Adipose tissue (tissue), 3 donors: ENCODE measurements around the gene ZSWIM4. TPM values are rescaled to one million over a fixed set of nuclear protein-coding genes. Genes with fewer than 3 reads are reported as not detected.

Experiments used
- H3K27ac ChIP-seq: one replicate; pipeline ENCODE4 v1.5.1; 2013; ENCODE audit warnings: low read depth, low read length
- WGBS, 3 donors: extraction: QIAGEN DNeasy Blood & Tissue Kit; methylation state at CpG; one replicate each; pipeline ENCODE4 v1.1.7; 2013; 5-methylcytosine and 5-hydroxymethylcytosine counted together
- polyA plus RNA-seq, 3 donors: library from polyadenylated mRNA; stranded (reverse); fragments of 200-250 nt; gene quantifications; one replicate each; pipeline ENCODE4 v1.2.3, GENCODE V29; 2013
- donor health status: healthy with polysubstance abuse.
- donor health status: Bipolar disorder and iron deficiency.
- donor health status: healthy.

The ZSWIM4 gene
- polyA plus RNA-seq, 3 donors: 1.6 to 3.4 (median 2.0) TPM

GRCh38 chr19:13799669-13800068 is 4.4 kb downstream of the ZSWIM4 start:
- 93 to 95% (median 94%) methylated on average over 22 of the region's 22 CpGs for WGBS, 3 donors
- H3K27ac ChIP-seq: no peak overlapping the region

GRCh38 chr19:13803038-13803437 is 7.8 kb downstream of the ZSWIM4 start:
- H3K27ac ChIP-seq: no peak overlapping the region
- WGBS, 3 donors: 50 to 93% (median 85%) methylated on average over 9 of the region's 9 CpGs

- no peak overlapping the region for H3K27ac ChIP-seq
- 65 to 84% (median 83%) methylated on average over 35 of the region's 35 CpGs for WGBS, 3 donors
These were observed 9.8 kb downstream of the ZSWIM4 start for GRCh38 chr19:13804830-13805683.

- 96 to 100% (median 97%) methylated on average over 3 of the region's 3 CpGs for WGBS, 3 donors
- H3K27ac ChIP-seq: no peak overlapping the region
These were observed 11.5 kb downstream of the ZSWIM4 start for GRCh38 chr19:13806728-13807127.

- 93 to 98% (median 95%) methylated on average over 3 of the region's 3 CpGs for WGBS, 3 donors
These were observed 12.3 kb downstream of the ZSWIM4 start for GRCh38 chr19:13807421-13808021.

GRCh38 chr19:13808856-13809255 is 13.6 kb downstream of the ZSWIM4 start:
- 96 to 97% (median 97%) methylated on average over 33 to 34 of the region's 34 CpGs for WGBS, 3 donors
- H3K27ac ChIP-seq: no peak overlapping the region

More at GRCh38 chr19:13807421-13808021, 12.3 kb downstream of the ZSWIM4 start:
- no peak overlapping the region for H3K27ac ChIP-seq

GRCh38 chr19:13812544-13812943 is 17.3 kb downstream of the ZSWIM4 start:
- H3K27ac ChIP-seq: no peak overlapping the region
- WGBS, 3 donors: 94 to 98% (median 95%) methylated on average over 11 of the region's 11 CpGs

GRCh38 chr19:13813147-13813546 is 17.9 kb downstream of the ZSWIM4 start:
- H3K27ac ChIP-seq: no peak overlapping the region
- 95 to 100% (median 96%) methylated on average over 2 of the region's 2 CpGs for WGBS, 3 donors

- no peak overlapping the region for H3K27ac ChIP-seq
- 88 to 95% (median 89%) methylated on average over 21 of the region's 21 CpGs for WGBS, 3 donors
These were observed 19.3 kb downstream of the ZSWIM4 start for GRCh38 chr19:13814550-13814949.

- H3K27ac ChIP-seq: no peak overlapping the region
- 43 to 79% (median 67%) methylated on average over 11 of the region's 11 CpGs for WGBS, 3 donors
These were observed 21.9 kb downstream of the ZSWIM4 start for GRCh38 chr19:13817018-13817614.

- no peak overlapping the region for H3K27ac ChIP-seq
- 18 to 69% (median 59%) methylated on average over 32 to 35 of the region's 35 CpGs for WGBS, 3 donors
These were observed 22.6 kb downstream of the ZSWIM4 start for GRCh38 chr19:13817615-13818371.

- WGBS, 3 donors: 95 to 97% (median 97%) methylated on average over 11 of the region's 11 CpGs
- H3K27ac ChIP-seq: no peak overlapping the region
These were observed 24.0 kb downstream of the ZSWIM4 start for GRCh38 chr19:13819238-13819637.

GRCh38 chr19:13821292-13821691 is 26.0 kb downstream of the ZSWIM4 start:
- no peak overlapping the region for H3K27ac ChIP-seq
- 96 to 100% (median 100%) methylated on average over 2 of the region's 2 CpGs for WGBS, 3 donors

- WGBS, 3 donors: 69 to 72% (median 72%) methylated on average over 8 of the region's 8 CpGs
- H3K27ac ChIP-seq: peak overlapping the region; percentile 26
These were observed 28.0 kb downstream of the ZSWIM4 start for GRCh38 chr19:13823256-13823655.

GRCh38 chr19:13823901-13824300 is 28.7 kb downstream of the ZSWIM4 start:
- peak overlapping the region; percentile 26 for H3K27ac ChIP-seq
- 88 to 94% (median 90%) methylated on average over 2 of the region's 2 CpGs for WGBS, 3 donors

- H3K27ac ChIP-seq: no peak overlapping the region
These were observed 29.5 kb downstream of the ZSWIM4 start for GRCh38 chr19:13824703-13825102.

- no peak overlapping the region for H3K27ac ChIP-seq
- 87 to 89% (median 89%) methylated on average over 30 of the region's 30 CpGs for WGBS, 3 donors
These were observed 30.5 kb downstream of the ZSWIM4 start for GRCh38 chr19:13825489-13826441.
